Measurements from ENCODE around the gene SYTL4. TPM values are rescaled to one million over a fixed set of nuclear protein-coding genes. Genes with fewer than 3 reads are reported as not detected.

The SYTL4 gene
- total RNA-seq, 4 donors from 2014 or later: 9.5 to 95.3 (median 22.0) TPM

DNA sequence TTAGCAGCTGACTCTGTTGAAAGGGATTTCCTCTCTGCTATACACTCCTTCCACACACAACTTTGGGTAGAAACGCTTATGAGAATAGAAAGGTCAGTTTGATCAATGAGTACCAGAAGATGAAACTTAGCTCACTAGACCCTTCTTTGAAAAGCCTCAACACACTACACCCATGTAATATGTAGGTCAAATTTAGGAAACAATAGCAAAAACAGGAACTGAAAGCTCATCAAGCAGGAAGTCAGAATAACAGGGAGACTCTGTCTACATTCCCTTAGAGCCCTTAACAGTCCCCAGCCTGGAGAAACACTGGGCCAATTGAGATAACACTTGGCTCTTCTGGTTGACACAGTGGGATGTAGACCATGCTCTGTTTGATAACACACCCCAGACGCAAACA is 57.2 kb downstream of the SYTL4 start:
- TF ChIP-seq, protein P1, sequence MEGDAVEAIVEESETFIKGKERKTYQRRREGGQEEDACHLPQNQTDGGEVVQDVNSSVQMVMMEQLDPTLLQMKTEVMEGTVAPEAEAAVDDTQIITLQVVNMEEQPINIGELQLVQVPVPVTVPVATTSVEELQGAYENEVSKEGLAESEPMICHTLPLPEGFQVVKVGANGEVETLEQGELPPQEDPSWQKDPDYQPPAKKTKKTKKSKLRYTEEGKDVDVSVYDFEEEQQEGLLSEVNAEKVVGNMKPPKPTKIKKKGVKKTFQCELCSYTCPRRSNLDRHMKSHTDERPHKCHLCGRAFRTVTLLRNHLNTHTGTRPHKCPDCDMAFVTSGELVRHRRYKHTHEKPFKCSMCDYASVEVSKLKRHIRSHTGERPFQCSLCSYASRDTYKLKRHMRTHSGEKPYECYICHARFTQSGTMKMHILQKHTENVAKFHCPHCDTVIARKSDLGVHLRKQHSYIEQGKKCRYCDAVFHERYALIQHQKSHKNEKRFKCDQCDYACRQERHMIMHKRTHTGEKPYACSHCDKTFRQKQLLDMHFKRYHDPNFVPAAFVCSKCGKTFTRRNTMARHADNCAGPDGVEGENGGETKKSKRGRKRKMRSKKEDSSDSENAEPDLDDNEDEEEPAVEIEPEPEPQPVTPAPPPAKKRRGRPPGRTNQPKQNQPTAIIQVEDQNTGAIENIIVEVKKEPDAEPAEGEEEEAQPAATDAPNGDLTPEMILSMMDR (IDR thresholded peaks at IDR 0.05; ENCODE audit: low read depth): no peak

DNA sequence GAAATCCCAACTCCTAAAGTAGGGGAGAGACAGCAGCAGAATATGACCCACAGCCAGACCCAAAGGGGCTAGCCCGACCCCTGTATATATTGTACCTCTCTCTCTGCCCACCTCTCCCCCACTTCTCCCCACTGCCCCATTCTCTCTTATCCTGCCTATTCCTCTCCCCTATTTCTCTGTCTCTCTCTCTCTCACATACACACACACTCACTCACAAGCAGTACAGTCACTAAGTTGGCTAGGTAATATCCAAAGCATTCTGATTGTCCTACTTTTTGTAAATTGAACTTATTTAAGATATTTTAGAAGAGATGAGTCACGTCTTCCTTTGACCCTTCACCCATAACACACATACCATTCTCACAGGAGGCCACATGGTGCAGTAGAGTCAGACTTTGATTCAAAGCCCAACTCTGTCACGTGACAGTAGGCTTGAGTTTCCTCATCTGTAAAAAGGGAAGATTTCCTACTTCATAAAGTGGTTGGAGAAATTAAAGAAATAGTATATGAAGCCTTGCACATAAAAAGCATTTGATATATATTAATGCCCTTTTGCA is 58.4 kb downstream of the SYTL4 start:
- TF ChIP-seq, protein P1 (IDR thresholded peaks at IDR 0.05; ENCODE audit: low read depth): no peak

DNA sequence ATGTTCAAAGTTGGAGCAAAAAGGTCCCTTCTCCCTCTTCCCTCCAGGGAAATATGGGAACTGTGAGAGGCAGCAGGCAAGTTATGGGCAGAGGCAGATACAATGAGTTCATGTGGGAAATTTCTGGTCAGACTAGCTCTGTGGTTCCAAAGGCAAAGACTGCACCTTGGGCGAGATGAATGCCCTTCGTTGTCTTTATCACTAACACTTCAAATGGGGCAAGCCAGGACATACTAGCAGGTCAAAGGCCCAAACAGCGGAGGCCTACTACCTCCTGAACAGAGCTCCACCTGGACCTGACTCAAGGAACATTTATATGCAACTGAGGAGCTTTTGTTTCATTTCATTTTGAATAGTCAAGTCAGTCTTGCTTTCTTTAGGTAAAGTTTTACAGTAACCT is 59.0 kb downstream of the SYTL4 start:
- TF ChIP-seq, protein P1 (IDR thresholded peaks at IDR 0.05; ENCODE audit: low read depth): no peak

DNA sequence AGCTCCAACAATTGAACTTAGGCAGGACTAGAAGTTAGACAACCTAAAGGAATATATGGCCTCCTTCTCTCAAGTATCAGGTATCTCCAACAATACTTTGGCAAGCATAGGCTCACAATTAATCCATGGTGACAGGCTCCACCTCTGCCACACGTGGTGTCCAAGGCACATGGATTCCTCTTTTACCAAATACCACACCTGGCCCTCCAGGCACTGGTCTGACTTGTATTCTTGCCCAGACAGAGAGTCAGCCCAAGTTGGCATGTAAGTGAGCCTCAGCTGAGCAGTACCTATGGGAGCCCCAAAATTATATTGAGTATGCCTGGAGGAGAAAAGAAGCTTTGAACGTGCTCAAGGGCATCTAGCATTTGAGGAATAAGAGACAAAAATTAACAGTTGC is 68.3 kb downstream of the SYTL4 start:
- TF ChIP-seq, protein P1 (IDR thresholded peaks at IDR 0.05; ENCODE audit: low read depth): no peak

DNA sequence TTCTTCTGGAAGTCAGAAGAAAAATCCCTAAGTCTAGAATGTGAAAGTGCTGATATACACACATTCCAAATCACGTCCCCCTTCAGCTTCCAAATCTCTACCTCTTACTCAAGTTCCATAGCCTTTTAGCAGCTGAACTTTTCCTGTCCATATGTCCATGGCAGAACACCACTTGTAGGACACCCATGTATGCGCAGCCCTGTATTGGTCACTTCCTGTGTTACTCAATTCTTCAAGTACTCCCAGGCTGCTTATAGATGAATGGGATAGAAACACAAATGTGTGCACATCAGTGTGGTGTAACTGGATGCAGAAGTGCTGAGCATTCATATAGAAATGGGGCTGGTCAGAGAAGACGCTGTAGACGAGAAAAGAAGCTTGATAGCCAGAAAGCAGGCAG is 69.1 kb downstream of the SYTL4 start:
- TF ChIP-seq, protein P1 (IDR thresholded peaks at IDR 0.05; ENCODE audit: low read depth): no peak

DNA sequence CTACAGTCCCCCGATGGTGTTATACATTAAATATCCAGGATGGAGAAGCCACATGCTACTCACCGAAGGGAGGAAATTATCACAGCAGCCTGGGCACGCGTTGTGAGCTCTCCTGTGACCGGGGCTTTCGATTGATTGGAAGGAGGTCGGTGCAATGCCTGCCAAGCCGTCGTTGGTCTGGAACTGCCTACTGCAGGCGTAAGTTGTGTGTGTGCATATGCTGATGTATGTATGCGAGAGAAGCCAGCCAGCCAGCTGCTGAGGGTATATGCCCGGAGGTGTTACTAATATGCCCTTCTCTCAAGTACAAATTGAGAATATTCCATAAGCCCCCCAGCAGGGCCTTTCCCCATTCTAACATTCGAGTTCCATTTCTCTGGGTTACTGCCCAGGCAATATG is 69.8 kb downstream of the SYTL4 start:
- TF ChIP-seq, protein P1 (IDR thresholded peaks at IDR 0.05; ENCODE audit: low read depth): no peak

DNA sequence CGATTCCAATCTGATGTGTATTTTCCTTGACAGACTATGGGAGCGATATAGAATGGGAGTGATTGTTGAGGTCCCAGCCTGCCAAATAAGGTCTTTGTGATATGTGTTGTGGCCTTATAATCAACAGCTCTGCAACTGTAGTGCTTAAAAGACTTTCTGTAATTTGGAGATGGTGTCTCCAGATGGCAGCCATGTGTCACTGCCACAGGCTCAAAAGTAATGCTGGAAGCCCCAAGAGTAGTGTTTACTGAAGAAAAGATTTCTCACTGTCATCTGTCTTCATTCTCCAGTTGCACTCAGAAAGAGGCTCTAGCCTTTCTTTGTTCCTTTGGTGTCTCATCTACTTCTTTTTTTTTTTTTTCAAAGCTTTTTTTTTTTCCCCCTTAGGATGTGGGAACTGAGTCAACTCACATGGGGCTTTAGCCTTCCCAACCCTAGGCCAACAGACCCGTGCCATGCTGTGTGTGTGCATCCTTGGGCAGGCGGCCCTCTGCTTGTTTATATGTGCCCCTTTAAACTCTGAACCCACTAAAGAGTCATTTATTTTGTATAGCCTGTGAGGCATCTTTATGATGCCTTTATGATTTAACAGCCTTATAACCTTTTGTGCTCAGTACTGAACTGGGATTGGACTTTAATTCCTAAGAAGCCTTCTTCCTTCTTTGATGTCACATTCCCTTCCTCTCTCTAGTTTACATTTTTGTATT is 72.3 kb downstream of the SYTL4 start:
- TF ChIP-seq, protein P1 (IDR thresholded peaks at IDR 0.05; ENCODE audit: low read depth): no peak

Measured in subcutaneous adipose tissue (tissue), 4 donors.